Umbilical cord (tissue), 2 donors: ENCODE measurements around the gene LHPP. TPM values are rescaled to one million over a fixed set of nuclear protein-coding genes. Genes with fewer than 3 reads are reported as not detected.
"Not testable (repeated sequence)": the region's sequence is repeated elsewhere in the genome, so short reads cannot be mapped to it uniquely, and the experiment has no call there.

ENCODE experiments used
- DNase-seq: peaks from one replicate; pipeline ENCODE4 v3.0.0-alpha.2; 2015; ENCODE audit warnings: low spot score
- total RNA-seq: library from RNA; depleted of rRNA; stranded (reverse); fragments of >200 nt; gene quantifications from one replicate; pipeline ENCODE4 v1.2.3, GENCODE V29; 2014; ENCODE audit warnings: low replicate concordance; ENCODE audit not compliant: insufficient read depth

LHPP gene
- total RNA-seq, 1 donor from 2014 or later, result 4.8 TPM

- peak; percentile 62 for DNase-seq
Measured at GRCh38 chr10:124535731-124536495, 74.3 kb downstream of the LHPP start.

- DNase-seq, result no peak
Measured at GRCh38 chr10:124536496-124537050, 75.0 kb downstream of the LHPP start.

- no peak for DNase-seq
Measured at GRCh38 chr10:124537166-124537725, 75.6 kb downstream of the LHPP start.

GRCh38 chr10:124537891-124538290, 76.3 kb downstream of the LHPP start:
- no peak for DNase-seq

DNA sequence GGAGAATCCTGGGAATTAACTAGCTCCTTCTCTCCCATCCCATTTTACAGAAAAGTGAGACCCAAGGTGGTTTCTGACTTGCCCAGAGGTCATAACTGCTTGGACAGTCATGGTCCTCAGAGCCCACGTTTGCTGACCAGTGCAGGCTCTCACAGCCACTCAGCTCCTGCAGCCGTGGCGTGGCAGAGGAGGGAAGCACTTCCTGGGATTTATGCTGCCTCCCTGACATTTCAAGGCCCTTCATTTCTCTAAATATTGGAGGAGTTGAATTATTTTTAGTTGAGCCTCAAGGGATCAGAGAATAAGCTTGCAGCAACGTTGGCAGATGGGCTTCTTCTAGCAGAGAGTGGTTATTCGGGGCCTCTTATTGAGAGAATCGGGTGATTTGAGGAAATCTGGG, 77.1 kb downstream of the LHPP start:
- DNase-seq, result peak; percentile 81

GRCh38 chr10:124539935-124540641, 78.5 kb downstream of the LHPP start:
- peak; percentile 52 for DNase-seq

DNA sequence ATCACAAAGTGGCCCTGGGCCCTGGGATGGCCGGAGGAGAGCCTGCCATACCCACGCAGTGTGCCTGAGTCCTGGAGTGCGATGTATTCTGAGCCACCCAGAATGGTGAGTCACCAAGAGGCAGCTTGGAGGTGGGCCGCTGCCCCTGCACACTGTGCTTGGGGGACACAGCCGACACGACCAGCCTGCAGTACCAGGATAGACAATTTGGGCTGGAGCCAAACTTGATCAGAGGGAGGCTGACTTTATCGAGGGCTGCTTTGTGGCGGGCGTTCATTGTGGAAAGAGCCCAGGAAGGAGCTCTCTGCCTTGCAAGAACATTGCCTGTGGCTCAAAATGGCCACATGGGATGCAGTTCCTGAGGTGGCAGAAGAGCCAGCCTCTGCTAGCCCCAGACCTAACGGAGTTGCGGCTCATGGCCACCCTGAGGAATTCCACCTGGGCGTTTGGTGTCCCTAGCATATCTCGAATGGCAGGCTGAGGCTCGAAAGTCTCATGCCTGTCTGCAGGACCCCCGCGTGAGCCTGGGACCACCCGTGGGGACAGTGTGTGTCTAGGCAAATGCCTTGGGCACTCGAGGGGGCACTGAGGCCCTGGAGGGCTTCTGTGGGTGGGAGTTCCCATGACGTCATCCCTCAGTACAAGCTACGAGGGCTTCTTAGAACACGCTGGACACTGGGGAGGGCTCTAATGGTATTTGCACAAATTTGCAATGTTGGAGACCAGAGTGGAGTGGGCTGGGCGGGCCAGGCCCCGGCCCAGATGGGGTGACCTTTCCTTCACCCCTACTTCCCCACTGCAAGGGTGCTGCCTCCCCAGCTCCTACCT, 79.7 kb downstream of the LHPP start:
- no peak for DNase-seq

- DNase-seq, result no peak
Measured at GRCh38 chr10:124542336-124542735, 80.7 kb downstream of the LHPP start.

GRCh38 chr10:124543146-124543545, 81.5 kb downstream of the LHPP start:
- no peak for DNase-seq

- no peak for DNase-seq
Measured at GRCh38 chr10:124543971-124544370, 82.3 kb downstream of the LHPP start.

DNA sequence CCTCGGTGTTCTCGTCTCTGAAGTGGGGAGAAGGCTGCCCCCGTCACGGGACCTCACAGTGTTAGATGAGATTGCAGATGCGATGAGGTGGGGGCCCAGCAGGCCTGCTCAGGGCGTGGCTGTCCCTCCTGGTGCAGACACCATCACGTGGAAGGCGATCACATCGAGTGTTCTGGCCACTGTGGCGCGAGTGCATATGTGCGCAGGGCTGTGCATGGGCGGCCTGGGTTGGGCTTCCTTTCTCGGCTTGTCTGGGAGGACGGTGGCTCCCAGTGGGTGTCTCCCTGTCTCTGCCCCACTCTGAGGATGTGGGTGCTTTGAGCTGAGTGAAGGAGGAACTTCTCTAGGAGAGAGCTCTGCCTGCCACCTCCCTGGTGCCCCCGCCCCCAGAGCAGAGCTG, 83.1 kb downstream of the LHPP start:
- DNase-seq, result no peak

GRCh38 chr10:124545351-124546054, 83.9 kb downstream of the LHPP start:
- DNase-seq, result no peak

GRCh38 chr10:124546055-124546369, 84.4 kb downstream of the LHPP start:
- no peak for DNase-seq

DNA sequence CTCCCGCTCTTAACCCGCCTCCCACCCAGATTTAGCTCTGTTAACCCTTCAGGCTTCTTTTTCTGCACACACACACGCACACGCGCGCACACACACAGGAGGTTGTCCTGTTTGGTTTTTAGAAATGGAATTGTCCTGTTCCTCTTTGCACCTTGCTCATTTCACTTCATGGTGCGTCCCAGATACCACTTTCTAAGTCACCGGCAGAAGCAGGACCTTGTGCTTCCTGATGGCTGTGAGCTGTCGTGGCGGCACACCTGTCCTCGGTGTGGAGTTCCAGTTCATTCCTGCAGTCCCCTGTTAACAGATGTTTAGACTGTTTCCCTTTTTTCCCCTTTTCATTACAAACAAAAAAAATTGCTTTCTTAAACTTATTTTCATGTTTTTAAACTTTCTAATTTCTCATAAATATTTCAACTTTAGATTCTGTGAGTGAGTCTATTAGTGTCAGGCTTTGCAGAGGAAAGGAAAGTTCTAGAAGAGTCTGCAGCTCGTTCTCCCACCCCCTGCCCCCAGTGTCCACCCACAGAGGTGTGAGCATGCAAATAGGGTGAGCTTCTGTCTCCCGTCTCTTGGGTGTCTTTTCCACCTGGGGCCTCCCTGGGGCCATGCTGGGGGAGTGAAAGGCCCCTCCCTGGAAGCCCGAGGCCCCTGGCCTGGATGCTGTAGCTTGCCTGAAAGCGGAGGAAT, 85.5 kb downstream of the LHPP start:
- peak; percentile 37 for DNase-seq

DNA sequence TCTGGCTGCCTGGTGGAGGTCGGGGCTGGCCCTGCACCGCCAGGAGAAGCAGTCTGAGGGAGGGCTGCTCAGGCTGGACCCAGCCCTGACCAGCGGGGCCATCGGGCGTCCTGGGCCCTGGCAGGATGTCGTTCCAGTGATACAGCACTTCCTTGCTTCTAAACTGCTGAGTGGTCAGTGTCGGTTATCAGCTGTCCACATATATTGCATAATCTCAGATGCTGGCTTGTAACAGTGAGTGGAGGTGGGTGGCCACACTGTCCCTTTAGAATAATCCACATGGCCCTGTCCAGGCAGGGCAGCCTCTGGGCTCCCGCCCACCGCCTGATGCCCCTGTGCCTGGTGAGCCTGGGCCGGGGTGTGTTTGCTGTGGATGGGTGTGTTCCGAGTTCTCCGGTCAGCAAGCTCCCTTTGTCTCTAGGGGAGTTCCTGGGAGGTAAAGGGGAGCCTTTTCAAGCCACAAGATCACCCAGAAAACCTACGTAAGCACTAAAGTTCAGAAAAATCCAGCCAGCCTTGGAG, 86.1 kb downstream of the LHPP start:
- DNase-seq, result peak; percentile 50

DNA sequence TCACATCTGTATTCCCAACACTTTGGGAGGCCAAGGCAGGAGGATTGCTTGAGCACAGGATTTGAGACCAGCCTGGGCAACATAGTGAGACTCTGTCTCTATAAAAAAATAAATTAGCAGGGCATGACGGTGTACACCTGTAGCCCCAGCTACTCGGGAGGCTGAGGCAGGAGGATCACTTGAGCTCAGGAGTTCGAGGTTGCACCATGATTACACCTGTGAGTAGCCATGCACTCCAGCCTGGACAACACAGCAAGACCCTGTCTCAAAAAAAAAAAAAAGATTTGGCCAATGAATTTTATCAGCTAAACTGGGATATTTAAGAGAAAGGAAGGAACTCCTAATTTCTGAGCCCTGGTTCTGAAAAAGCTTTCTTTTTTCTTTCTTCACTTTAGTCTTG, 87.5 kb downstream of the LHPP start:
- DNase-seq, result not testable (repeated sequence)

DNA sequence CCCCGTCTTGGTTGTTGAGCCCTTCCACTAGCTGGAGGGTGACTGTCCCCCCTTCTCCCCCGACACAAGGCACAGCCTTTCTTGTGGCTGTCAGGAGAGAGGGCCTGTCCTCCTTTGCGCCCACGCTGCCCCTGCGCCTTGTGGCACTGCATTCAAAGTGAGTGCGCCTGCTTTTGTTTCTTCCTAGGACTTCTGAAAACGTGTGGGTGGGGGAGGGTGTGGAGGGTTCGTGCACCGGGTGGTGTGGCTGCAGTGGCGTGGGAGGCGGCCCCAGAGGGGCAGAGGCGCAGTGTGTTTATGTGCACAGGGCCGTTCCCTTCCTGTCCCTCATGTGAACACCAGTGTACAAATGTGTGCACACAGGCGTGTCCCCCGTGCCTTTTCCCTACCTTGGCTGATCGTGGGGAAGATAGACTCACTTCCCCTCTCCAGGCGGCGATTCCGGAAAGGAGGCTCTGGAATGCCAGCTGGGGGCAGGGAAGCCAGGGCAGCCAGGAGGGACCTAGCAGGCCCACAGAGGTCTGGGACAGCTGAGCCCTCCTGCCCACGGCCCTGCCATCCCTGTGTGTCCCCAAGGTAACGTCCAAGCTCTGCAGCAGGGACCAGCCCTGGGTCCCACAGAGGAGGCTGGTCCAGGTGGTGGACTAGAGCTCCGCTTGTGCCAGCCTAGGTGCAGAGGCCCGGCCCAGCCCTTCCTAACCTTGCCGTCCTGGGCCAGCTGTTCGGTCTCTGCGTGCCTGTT, 88.8 kb downstream of the LHPP start:
- no peak for DNase-seq

- no peak for DNase-seq
Measured at GRCh38 chr10:124551097-124551496, 89.5 kb downstream of the LHPP start.

DNA sequence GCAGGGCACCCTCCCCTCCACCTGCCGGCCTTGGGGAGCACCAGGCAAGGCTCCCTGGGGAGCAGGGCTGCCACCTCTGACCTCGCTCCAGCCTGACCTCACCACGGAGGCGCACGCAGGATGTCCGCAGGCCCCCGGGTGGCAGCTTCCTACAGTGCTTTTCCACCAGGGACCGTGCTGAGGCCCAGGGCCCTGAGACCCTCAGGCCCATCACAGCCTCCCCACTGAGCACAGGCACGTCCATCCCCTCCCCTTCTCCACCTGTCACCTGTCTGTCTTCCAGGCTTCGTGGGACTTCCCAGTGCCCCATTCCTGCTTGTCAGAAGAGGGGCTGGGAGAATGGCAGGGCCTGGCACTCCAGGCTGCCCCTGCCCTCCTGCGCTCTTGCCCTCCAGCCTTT, 90.1 kb downstream of the LHPP start:
- DNase-seq, result no peak
